Psoas muscle (tissue), 8 donors: ENCODE measurements around the gene CSNK1A1. TPM values are rescaled to one million over a fixed set of nuclear protein-coding genes. Genes with fewer than 3 reads are reported as not detected.

Experiments
- ATAC-seq, 4 donors: fragments of 200-7000 bp; cut with Tn5 transposase; one replicate each; pipeline ENCODE4 v1.9.1; 2020; ENCODE audit warnings: moderate library complexity in 3 of 4, mild to moderate bottlenecking in 2 of 4
- DNase-seq, 2 donors: peaks; one replicate each; pipeline ENCODE4 v3.0.0-alpha.2; 2020
- H3K27ac ChIP-seq: fragments of 200-600 bp; one replicate; pipeline ENCODE4 v1.8.0; 2022
- H3K27me3 ChIP-seq, 3 donors: fragments of 200-600 bp in 1 of 3; one replicate each; pipeline versions ENCODE4 v1.6.1 to v1.8.0; 2013 to 2022; ENCODE audit warnings: low read length in 2 of 3, mild to moderate bottlenecking in 2 of 3, moderate library complexity in 1 of 3; ENCODE audit not compliant: insufficient read depth in 3 of 3
- H3K36me3 ChIP-seq, 2 donors: fragments of 200-600 bp in 1 of 2; one replicate each; pipeline versions ENCODE4 v1.6.1 to v1.8.0; 2013 to 2022; ENCODE audit warnings: low read depth in 1 of 2, mild to moderate bottlenecking in 1 of 2, moderate library complexity in 1 of 2; ENCODE audit not compliant: insufficient read depth in 1 of 2
- H3K4me1 ChIP-seq: fragments of 200-600 bp; one replicate; pipeline ENCODE4 v1.8.0; 2022
- H3K4me3 ChIP-seq: fragments of 200-600 bp; one replicate; pipeline ENCODE4 v1.8.0; 2022; ENCODE audit warnings: mild to moderate bottlenecking
- H3K9me3 ChIP-seq: fragments of 200-600 bp; one replicate; pipeline ENCODE4 v1.8.0; 2022
- CTCF ChIP-seq: fragments of 200-600 bp; IDR thresholded peaks from one replicate; pipeline ENCODE4 v1.8.0; 2022; ENCODE audit warnings: antibody characterized with exemption
- WGBS, 3 donors: extraction: QIAGEN DNeasy Blood & Tissue Kit; methylation state at CpG; one replicate each; pipeline versions ENCODE4 v1.1.6 to v1.1.7; 2013; 5-methylcytosine and 5-hydroxymethylcytosine counted together
- intact Hi-C, 2 donors: fragments of 100-400 bp; cut with DNase I; formaldehyde crosslinking; loops; one replicate each; pipeline versions ENCODE4 v1.11.0 to v1.14.2; 2022
- polyA plus RNA-seq, 3 donors: library from polyadenylated mRNA; stranded (reverse); fragments of 200-250 nt; gene quantifications; one replicate each; pipeline ENCODE4 v1.2.3, GENCODE V29; 2013
- total RNA-seq, 4 donors: library from RNA; stranded (reverse); fragmentation: NEBNext Ultra II Directional in 2 of 4; extraction: Animal tissue kit (Norgen Biotek cat#: 25700) in 2 of 4; gene quantifications; one replicate each; pipeline versions ENCODE4 v1.2.1 to v1.2.4, GENCODE V29; 2021 to 2023
- donor health status: healthy with polysubstance abuse.
- donor health status: DM: no; HTN: no; CAD: no; lungs with moderate emphysema.
- donor health status: Bipolar disorder and iron deficiency.
- donor health status: healthy.
- donor health status: DM: yes; HTN: yes; CAD: no.
- donor health status: DM: no; HTN: no; CAD: no.
- donor health status: DM: no; HTN: no; CAD: no.
- donor health status: DM: yes; HTN: yes; CAD: no.

Gene CSNK1A1
- total and polyA plus RNA-seq, 7 donors = 73.6 to 394 (median 201) TPM

- TF ChIP-seq CTCF = no peak
- WGBS, 3 donors = 56 to 76% (median 66%) methylated on average over 1 of the region's 1 CpG
- Histone ChIP-seq H3K9me3 (no peaks in the 10 kb centered on the region), H3K27ac (no peak overlapping the region), H3K36me3 (peaks cover 6 to 79% of the 10 kb centered on the region in 2 donors), H3K4me3 (no peak overlapping the region), H3K4me1 (peaks cover 17% of the 10 kb centered on the region), H3K27me3 (no peaks in the 10 kb centered on the region)
- no peak for ATAC-seq
- DNase-seq = no peak
- intact Hi-C loops = loop anchor here in 1 of 2 donors (5.0 kb wide), 1 partner anchor 46 kb away; no protein-coding TSS in a partner anchor
Measured at GRCh38 chr5:149496166-149496565, 55.1 kb downstream of the CSNK1A1 start.

- H3K27ac ChIP-seq = no peak overlapping the region
Measured at GRCh38 chr5:149495673-149496072, 55.6 kb downstream of the CSNK1A1 start.

GRCh38 chr5:149493316-149493715, 57.9 kb downstream of the CSNK1A1 start:
- 27 to 49% (median 48%) methylated on average over 2 of the region's 2 CpGs for WGBS, 3 donors
- ATAC-seq = no peak
- no peak for TF ChIP-seq CTCF
- peaks cover 37% of the 10 kb centered on the region for H3K4me1 ChIP-seq
- no peak overlapping the region for H3K4me3 ChIP-seq
- intact Hi-C loops = no loop called here
- no peak for DNase-seq
- peaks cover 3 to 53% of the 10 kb centered on the region in 2 donors for H3K36me3 ChIP-seq
- H3K9me3 ChIP-seq = no peaks in the 10 kb centered on the region
- no peak overlapping the region for H3K27ac ChIP-seq
- H3K27me3 ChIP-seq = no peaks in the 10 kb centered on the region

More at GRCh38 chr5:149495673-149496072, 55.6 kb downstream of the CSNK1A1 start:
- H3K4me3 ChIP-seq = no peak overlapping the region
- intact Hi-C loops = loop anchor here in 1 of 2 donors (5.0 kb wide), 1 partner anchor 47 kb away; no protein-coding TSS in a partner anchor
- H3K36me3 ChIP-seq = peaks cover 6 to 74% of the 10 kb centered on the region in 2 donors
- no peak for TF ChIP-seq CTCF
- H3K27me3 ChIP-seq = no peaks in the 10 kb centered on the region
- 80 to 91% (median 81%) methylated on average over 2 of the region's 2 CpGs for WGBS, 3 donors
- no peaks in the 10 kb centered on the region for H3K9me3 ChIP-seq
- DNase-seq (no peak), ATAC-seq (no peak)
- H3K4me1 ChIP-seq = peaks cover 18% of the 10 kb centered on the region

- H3K36me3 ChIP-seq = peaks cover 3 to 47% of the 10 kb centered on the region in 2 donors
- WGBS, 3 donors = 74 to 82% (median 79%) methylated on average over 6 of the region's 6 CpGs
- TF ChIP-seq CTCF = no peak
Measured at GRCh38 chr5:149492781-149493180, 58.5 kb downstream of the CSNK1A1 start.

More at GRCh38 chr5:149492781-149493180, 58.5 kb downstream of the CSNK1A1 start:
- DNase-seq = no peak
- intact Hi-C loops = no loop called here
- ATAC-seq = no peak
- Histone ChIP-seq H3K4me1 (peaks cover 40% of the 10 kb centered on the region), H3K27me3 (no peaks in the 10 kb centered on the region), H3K27ac (peak overlapping the region; percentile 44), H3K9me3 (no peaks in the 10 kb centered on the region), H3K4me3 (no peak overlapping the region)
